Upper lobe of left lung (tissue), 4 donors: ENCODE results near the gene ATG7.

Experiments
- CTCF ChIP-seq, 6 experiments: fragments of 450-650 bp in 4 of 6; fragments of 200-600 bp in 2 of 6; sonication (generic) in 2 of 6; IDR thresholded peaks; one replicate each; pipeline ENCODE4 v1.5.1; 2016 to 2019; ENCODE audit warnings: antibody characterized with exemption in 6 of 6
- EP300 ChIP-seq, 4 donors: sonication (generic); formaldehyde crosslinking; IDR thresholded peaks; one replicate each; pipeline ENCODE4 v1.5.1; 2017; ENCODE audit warnings: antibody characterized with exemption in 4 of 4, control low read depth in 2 of 4
- POLR2A ChIP-seq, 4 donors: fragments of 450-650 bp; IDR thresholded peaks; one replicate each; pipeline ENCODE4 v1.5.1; 2016 to 2017; ENCODE audit warnings: antibody characterized with exemption in 4 of 4, mild to moderate bottlenecking in 2 of 4

- no peak for TF ChIP-seq CTCF (IDR thresholded peaks at IDR 0.05)
- TF ChIP-seq EP300 (IDR thresholded peaks at IDR 0.05) = no peak
- TF ChIP-seq POLR2A (IDR thresholded peaks at IDR 0.05) = no peak
These were observed 262.6 kb downstream of the ATG7 start for GRCh38 chr3:11534793-11535101.
